Brain pericyte (primary cell): ENCODE measurements around the gene NAA20.

ENCODE experiments used
- DNase-seq: peaks from one replicate; pipeline ENCODE4 v3.0.0-alpha.2; 2012; ENCODE audit warnings: low read depth, low spot score

Gene NAA20

DNA sequence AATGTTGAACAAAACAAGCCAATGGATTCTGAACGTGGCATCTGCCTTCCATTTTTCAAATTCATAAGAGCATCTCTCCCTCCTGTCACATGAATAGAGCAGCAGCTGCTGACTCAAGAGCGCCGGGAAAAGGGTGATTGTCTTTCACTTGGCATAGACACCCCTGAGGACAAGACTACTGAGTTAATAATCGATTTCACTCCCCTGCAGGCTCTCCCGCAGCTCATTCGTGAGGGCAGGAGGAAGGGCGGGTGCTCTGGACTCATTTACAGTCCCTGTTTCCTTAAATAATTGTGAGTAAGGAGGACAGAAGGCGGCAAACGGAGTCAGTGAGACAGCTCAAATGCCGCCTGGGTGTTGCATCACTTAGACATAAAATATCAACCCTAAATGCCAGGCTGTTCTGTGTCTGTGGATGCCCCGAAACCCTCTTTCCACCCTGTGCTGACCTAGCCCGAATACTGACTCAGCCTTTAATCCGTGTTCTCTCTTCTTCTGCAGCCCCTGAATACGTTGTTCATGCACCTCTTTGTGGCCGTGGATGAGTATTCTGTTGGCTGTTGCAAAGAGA is 56.7 kb downstream of the NAA20 start:
- DNase-seq: no peak

DNA sequence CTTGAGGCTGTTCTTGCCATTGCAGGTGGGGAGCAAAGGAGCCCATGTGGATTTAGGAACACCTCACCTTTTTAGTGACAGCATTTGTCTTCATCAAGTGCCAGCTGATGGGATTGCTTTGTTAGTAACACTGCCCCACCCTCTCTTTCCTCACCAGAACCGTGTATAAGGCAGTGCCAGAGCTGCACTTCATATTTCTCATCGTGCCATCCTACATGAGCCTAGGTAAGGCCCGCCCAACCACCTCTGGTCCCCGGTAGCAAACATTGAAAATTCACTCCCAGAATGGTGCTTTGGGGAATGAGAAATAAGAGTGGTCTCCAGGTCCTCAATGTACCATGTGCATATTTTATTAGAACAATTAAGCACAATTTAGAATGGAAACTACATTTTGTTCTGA is 57.9 kb downstream of the NAA20 start:
- no peak for DNase-seq

DNA sequence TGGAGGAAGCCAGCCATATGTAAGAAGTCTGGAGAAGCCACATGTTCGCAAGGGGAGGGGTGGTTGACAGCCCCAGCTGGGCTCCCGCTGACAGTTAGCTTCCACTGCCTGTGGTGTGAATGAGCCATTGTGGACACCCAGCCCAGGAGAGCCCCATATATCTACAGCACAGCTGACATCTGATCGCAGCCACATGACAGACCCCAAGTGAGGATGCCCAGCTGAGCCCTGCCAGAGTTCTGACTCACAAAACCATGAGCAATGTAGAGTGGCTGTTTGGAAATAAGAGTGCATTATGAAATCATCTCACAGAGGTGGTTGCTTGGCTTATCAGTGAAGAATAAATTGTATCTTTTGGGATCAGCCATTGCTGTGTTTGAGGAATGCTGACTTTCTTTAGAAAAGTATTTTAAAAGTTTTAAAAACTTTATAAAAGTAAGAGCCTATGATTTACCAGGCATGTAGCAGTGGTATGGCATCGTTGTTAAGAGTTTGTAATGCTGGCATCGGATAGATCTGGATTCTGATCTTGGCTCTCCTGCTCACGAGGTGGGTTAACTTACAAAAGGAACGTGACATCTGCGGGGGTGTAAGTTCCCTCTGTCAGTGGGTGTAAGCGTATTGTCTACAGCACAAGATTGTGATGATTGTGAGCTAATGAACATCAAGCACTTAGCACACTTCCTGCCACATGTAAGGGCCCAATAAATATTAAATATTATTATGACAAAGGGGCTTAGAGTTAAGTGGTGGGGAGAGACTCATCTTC is 59.3 kb downstream of the NAA20 start:
- DNase-seq: peak; percentile 15

DNA sequence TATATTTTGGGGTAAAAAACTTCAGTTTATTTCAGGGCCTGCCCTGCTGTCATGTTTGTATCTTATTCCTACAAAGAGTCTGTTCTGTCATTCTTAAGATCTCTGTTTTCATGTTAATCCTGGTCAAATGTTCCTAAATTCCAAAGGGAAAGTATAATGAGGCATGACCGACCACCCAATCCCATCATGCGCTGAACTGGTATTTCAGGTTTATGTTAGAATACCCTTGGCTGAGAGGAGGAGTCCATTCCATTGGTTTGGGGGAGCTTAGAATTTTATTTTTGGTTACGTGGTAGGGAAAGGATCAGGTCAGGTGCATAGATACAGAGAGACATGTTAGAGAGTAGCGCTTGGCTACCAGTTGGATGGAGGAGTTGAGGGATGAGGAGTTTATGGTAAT is 60.9 kb downstream of the NAA20 start:
- no peak for DNase-seq

DNA sequence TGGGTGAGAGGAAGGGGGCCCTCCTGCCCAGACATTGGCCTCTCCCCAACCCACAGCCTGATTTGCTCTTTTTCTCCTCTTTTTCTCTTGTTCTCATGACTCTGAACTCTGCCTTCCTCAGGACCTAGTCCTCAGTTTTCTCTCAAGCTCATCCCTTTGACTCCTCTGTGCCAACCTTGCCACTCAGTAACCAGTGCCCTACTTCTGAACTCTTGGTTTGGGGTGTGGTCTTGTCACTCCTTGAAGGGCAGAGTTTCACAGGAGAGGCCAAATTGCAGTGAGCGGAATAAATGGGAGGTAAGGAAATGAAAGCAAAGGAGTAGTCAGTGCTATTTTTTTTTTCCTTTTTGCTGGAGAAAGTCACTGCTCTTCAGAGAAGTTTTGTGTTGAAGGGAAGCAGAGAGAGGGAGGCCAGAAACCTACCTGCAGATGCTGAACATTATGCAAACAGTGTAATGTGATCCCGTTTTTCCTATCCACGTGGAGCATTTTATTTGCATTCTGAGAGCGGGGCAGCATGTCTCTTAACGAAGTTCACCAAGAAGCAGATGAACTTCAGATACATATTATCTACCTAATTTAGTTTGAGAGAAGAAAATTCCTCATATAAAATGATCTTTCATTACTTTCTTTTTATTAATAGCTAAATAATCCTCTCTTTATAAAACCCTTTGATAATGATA is 62.1 kb downstream of the NAA20 start:
- no peak for DNase-seq
